K562 (cell line): ENCODE data around the gene CTBP2.

Experiments
- RAD21 ChIP-seq, 2 experiments: fragments of 250-450 bp in 1 of 2; fragments of 450-650 bp in 1 of 2; sonication (Bioruptor Pico) in 1 of 2; formaldehyde crosslinking in 1 of 2; IDR thresholded peaks in 1 of 2; conservative IDR thresholded peaks in 1 of 2; 2 replicates each; pipeline versions ENCODE4 v1.4.0 to v1.8.0; 2020 to 2022; ENCODE audit warnings: mild to moderate bottlenecking in 2 of 2, moderate library complexity in 1 of 2
- ZNF239 ChIP-seq: fragments of 250-450 bp; sonication (Bioruptor Pico); IDR thresholded peaks from 2 replicates; pipeline ENCODE4 v1.4.0; 2020; ENCODE audit warnings: mild to moderate bottlenecking

- no peak for TF ChIP-seq ZNF239 (CRISPR knock-in tag)
- no peak for TF ChIP-seq RAD21 (CRISPR knock-in tag; conservative IDR thresholded peaks at IDR 0.05 in 1 of 2, IDR thresholded peaks at IDR 0.05 in 1 of 2)
Observed at GRCh38 chr10:125159932-125160855, at the start of gene CTBP2.
